Fibroblast of the conjunctiva (primary cell): ENCODE results near the gene WNT3A.

Source experiments
- DNase-seq: peaks from one replicate; pipeline ENCODE4 v3.0.0-alpha.2; 2010; ENCODE audit warnings: low read depth

The WNT3A gene

DNA sequence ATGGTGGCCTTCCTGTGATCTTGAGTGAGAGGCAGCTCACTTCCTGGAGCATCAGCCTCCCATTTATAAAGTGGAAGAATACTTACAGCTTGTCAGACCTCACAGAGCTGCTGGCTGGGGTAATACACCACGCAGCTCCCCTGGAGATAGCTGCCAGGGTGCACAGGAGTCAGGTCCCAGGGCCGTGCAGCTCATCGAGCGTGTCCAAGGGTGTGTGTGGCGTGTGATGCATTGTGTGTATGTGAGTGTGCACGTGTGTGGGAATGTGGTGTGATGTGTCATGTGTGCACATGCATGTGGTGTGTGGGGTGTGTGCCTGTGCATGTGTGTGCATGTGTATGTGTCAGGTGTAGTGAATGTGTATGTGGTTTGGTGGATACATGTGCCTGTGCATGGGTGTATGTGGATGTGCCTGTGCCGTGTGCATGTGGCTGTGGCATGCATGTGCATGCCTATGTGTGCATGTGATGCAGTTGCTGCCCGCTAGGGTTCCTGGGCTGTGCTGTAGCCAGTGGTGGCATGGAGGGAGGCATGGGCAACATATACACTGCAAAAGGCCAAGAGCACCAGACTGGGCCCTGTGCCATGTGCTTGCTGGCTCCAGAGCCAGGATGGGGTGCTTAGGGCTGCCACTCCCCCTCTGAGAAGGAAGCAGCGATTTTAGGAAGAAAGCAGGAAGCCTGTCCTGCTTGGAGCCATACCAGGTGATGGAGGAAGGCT lies 24.6 kb downstream of the WNT3A start:
- DNase-seq = no peak

DNA sequence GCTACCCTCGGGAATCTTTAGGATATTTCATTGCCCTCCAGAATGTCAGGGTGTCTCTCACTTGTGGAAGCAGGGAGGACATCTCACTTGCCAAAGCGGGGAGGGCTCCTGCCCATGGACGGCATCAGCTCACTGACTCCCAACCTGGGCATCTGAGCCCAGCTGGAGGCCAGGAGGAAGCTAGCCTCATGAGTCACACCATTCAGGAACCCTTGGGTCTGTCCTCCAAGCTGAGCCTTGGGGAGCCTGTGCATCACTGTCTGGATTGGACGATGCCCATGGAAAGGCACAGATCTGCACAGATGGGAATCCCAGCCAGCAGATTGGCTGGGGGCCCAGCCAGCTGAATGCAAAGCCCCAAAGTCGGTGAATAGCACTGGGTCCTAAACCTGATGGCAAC lies 25.2 kb downstream of the WNT3A start:
- DNase-seq = no peak

DNA sequence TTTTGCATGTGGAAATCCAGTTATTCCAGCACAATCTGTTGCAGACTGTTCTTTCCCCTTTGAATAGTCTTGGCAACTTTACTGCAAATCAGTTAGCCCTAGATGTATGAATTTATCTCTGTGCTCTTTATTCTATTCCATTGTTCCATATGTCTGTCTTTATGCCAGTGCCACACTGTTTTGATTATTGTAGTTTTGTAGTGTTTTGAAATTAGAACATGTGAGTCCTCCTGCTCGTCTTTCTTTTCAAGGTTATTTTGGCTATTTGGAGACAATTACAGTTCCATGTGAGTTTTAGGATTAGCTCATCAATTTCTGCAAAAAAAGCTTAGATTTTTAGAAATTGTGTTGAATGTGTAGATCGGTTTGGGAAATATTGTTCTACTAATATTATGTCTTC lies 26.6 kb downstream of the WNT3A start:
- no peak for DNase-seq

DNA sequence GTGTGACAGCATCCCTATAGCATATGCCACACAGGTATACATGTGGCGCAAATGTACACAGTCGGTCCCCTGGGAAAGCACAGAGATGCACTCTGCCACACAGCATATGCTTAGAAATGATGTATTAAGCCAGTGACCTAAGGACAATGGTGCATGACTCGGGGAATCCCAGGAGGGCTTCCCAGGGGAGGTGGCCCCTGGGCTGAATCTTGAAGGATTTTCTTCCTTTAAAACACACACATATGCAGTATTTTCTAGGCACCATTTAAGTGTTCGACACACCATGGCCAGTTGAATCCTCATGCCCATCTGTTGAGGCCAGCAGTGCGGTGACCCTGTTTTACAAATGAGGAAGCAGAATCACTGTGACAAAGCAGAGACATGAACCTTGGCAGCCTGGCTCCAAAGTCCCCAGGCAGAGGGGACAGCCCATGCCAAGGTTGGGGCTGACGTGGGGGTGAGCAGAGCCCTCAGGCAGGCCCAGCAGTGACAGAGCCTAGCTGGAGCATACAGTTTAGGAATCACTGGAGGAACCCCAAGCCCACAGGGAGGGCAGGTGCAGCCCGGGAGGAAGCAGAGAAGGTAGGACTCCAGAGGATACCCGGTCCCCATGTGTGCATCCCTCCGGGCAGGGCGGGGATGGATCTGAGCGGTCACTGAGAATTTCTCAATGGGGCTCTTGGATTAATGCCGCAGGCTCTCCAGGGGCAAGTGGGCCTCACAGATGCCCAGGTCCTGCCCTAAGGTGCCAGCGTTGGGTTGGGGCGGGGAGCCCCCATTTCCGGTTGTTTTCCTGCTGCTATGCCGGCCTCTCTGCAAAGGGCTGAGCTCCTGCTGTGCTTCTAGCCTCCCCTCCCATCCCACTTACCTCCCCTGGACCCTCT lies 28.4 kb downstream of the WNT3A start:
- no peak for DNase-seq

DNA sequence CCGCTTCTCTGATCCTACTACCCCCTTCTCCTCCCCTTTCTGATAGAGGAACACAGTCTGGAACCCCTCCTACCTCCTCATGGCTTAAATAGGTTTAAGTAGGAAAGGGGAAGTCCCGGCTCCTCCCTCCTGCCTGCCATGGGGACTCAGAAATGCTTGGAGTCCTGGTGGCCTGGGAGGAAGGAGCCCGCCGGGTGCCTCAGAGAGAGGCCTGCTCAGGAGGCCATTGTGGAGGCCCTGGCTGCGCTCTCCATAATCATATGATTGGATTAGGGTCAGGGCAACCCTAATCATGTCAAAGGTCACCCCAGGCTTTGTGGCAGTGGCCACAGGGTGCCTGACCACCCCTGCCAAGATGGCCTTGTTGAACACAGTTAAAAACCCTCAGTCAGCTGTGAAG lies 29.0 kb downstream of the WNT3A start:
- no peak for DNase-seq

DNA sequence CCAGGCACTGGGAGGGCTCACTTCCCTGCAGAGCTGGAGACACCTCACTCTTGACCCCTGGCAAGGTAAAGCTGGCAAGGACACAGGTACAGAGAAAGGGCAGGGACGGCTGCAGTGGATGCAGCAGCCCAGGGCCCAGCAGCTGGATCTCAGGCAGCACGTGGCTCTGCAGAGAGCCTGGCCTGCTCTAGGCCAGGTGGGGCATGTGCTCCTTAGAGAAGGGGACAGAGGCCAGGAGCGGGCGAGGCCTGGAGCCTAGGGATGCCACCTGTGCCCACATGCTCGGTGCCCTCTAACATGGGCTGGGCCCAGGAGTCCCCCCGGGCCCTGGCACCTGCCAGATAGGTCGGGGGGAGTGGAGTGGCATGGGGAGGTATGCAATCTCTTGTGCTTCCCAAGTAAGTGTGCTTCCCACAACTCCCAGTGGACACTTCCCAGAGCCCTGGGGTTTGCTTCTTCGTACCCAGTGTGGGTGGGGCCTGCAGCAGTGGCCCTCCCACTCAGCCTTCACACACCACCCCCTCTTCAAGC lies 30.0 kb downstream of the WNT3A start:
- no peak for DNase-seq

DNA sequence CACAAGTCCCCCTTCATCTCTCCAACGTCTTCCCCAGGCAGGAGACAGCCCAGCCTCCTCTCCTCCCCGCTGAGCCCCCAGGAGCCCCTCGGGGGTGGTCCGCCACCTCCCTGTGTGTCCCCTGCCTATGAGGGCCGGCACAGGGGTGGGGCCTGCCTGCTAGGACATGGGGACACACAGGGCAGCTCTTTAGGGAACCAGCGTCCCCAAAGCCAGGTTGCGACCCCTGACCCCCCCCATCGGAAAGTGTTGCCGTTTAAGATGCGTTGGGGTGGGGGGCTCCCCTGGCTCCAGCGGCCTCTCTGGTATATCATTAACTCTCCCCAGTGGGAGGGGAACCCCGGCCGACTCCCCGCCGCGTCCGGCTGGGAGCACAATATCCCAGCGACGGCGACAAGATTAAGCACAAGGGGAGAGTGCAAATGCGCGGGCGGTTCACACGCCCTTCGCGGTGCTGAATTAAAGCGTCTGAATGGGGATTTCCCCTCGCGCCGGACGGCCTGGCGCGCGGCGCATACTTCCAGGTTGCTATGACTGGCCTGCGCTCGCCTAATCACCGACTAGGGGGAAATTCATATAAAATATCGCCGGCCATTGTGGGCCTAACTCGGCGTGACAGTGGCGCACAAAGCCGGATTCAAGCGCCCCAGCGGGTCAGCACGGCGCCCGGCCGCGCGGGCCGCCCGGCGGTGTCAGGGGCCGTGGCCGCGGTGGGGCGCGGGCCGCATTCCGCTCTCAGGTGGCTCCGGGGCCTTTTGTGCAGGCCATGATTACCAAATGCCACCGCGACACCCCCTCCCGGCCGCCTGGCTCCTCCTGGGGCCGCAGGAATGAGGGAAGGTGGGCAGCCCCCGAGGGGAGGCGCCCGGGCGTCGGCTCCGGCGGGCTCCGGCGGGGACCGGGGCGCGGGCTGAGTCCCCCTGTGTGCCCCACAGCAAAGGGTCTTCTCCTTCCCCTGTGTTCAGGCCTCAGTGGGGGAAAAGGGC lies 30.9 kb downstream of the WNT3A start:
- no peak for DNase-seq

DNA sequence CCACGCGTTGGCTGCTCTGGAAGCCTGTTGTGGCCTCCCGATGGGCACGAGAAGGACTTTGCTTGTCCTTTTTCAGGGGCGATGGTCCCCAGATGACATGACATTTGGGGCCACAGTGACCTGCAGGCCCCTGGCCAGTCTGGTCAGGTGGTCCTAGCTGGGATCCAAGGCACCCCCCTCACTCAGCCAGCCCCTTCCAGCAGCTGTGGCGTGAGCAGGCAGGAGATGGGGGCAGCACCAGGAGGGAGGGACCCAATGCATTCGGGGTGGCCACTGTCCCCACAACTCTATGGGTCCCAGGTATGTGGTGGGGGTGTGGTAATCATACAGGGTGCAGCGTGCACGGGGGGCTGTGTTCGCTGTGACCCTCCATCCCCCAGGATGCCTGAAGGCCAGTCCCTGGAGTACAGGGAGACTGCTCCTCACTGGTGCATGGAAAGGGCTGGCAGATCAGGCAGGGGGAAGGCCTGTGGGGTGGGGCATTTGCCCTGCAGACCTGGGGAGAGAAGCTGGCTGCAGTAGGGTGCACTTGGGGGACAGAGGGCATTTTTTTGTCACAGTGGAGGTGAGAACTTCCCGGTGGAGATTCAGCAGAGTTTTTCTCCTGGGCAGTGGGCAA lies 31.7 kb downstream of the WNT3A start:
- DNase-seq = no peak

DNA sequence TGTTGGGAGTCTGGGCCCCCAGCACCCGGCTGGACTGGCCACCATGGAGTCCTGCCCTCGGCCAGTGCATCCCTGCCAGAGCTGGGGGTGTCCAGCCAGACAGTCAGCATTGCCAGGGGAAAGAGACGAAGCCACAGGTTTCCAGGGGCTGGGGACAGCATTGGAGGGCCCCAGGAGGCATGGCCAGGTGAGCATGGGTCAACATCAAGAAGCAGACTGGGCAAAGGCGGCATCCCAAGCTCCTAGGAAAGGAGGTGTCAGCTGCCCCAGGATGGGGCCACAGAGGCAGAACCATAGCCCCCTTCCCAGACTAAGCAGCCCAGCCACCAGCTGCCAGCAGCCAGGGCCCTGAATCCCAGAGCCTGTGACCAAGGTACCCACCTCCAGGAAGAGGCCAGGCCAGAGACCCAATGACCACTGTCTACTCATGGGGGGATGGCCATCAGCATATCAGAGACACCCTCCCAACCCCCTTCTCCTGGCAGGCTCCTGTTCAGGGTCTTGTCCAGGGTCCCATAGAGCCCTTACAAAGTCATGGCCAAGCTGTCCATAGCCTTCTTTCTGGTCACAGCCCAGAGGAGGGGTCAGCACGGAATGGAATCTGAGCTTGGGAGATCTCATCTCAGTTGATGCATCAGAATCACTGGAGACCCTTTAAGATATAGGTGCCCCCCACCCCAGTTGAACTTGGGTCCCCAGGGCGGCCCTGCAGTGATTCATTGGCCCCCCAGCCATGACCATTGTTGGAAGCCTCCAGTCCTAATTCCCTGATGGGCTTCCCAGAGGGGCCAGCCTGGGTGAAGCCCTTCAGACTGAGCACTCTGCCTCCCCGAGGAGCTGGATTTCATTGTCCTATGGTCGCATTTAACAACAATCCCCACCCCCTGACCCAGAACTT lies 32.5 kb downstream of the WNT3A start:
- DNase-seq = no peak

DNA sequence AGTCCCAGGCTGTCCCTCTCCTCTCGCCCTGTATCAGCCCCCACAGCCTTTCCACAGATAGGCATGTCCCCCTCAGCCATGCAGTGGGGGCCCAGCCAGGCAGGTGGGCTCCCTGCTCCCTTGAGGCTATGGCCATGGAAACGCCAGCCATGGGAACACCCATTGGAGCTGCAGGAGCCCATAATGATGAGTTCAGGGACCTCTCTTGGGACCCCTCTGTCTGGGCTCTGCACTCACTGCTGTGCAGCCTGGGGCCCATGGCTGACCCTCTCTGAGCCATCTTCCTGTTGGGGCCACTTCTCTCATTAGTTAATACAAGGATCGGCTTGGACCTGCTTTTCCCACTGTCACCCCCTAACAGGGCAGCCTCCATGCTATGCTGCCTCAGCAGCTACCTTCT lies 33.2 kb downstream of the WNT3A start:
- no peak for DNase-seq

DNA sequence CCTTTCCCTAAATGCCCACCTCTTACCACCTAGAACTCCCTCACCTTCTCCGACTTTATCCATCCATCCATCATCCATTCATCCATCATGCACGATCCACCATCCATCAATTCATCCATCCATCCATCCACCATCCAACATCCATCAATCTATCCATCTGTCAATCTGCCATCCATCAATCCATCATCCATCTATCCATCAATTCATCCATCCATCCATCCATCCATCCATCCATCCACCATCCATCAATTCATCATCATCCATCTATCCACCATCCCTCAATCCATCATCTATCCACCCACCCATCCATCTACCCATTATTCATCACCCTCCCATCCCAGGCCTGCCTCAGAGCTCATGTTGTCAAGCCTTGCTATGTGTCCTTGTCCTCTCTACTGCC lies 34.5 kb downstream of the WNT3A start:
- DNase-seq = no peak

DNA sequence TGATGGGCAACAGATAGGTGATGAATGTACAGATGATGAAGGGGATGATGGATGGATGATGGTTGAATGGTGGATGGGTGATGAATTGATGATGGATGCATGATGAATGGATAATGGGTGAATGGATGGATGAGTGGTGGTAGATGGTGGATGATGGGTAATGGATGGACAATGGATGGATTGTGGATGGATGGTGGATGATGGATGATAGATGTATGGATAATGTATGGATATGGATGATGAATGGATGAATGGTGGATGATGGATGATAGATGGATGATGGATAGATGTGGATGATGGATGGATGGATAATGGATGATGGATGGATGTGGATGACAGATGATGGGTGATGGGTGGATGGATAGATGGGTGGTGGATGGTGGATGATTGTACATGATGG lies 35.7 kb downstream of the WNT3A start:
- DNase-seq = no peak

DNA sequence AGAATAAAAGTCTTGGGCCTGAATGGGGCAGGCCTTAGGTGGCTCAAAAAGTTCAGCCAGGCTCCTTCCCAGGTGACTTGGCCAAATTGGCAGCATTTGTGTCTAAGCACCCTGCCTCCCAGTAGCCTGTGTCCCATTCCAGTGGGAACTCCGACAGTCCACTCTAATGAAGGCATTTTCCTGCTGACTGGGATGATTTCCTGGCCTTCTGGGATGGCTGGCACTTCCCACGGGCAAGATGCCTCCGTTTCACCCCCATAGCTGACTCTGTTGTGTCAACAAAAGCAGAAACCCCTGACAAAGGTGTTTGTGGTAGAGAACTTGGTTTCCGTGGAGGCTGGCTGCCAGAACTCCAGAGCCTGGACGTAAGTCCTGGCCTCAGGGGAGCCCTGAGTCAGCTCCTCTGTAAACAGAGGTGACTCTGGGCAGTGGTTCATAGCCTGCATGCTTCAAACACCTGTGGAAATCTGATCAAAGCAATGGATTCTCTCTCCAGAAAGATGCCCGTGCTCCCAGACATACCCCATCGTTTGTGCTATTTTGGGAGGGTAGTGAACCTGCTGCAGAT lies 36.6 kb downstream of the WNT3A start:
- DNase-seq = no peak

DNA sequence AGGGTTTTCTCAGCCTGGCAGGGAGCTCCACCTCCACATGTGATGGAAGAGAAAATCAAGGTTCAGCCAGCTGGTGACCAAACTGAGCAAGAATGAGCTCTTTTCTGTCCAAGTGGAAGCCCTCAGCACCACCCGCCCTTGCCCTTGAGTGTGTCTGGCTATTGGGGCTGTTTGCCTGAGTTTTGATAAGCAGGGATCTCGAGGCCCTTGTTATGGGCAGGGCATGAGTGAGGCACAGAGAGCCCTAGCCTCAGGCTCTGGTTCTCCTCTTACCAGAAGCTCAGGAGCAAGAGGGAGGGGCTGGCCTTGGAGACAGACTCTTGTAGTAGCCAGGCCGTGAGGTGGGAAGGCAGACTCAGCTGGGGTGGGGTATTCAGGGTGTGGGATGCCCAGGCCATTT lies 38.2 kb downstream of the WNT3A start:
- DNase-seq = no peak

DNA sequence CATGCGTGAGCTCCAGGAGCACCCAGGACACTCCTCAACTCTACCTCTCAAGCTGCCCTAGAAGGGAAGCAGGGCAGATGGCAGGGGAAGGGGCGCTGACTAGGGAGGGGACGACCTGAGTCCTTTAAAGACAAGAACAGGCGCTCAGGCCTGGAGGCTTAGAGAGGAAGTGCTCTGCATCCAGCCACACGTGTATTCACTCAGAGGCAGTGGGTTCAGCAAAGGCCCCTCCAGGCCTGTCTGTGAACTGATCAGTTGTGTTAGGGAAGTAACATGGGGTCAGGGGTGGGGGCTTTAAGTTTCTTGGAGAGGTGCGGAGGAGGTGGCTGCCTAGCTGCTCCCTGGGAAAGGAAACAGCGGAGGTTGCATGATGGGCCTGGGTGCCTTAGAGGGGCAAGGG lies 38.6 kb downstream of the WNT3A start:
- no peak for DNase-seq

DNA sequence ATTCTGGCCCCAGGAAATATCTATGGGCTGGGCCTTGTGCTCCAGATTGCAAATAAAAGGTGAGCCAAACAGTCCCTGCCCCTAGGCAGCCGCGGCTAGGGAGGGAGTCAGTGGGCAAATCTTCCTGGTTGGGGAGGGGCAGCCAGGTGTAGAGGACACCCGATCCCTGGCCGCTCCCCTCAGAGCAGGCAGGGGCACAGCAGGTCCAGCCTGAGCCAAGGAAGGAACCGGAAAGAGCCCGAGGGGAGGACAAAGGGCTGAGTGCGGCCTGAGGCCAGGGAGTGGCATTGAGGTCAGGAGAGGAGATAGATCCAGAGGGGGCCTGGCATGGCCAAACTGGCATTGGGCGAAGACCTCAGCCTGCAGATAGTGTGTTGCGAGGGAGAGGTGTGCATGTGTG lies 39.1 kb downstream of the WNT3A start:
- DNase-seq = no peak

DNA sequence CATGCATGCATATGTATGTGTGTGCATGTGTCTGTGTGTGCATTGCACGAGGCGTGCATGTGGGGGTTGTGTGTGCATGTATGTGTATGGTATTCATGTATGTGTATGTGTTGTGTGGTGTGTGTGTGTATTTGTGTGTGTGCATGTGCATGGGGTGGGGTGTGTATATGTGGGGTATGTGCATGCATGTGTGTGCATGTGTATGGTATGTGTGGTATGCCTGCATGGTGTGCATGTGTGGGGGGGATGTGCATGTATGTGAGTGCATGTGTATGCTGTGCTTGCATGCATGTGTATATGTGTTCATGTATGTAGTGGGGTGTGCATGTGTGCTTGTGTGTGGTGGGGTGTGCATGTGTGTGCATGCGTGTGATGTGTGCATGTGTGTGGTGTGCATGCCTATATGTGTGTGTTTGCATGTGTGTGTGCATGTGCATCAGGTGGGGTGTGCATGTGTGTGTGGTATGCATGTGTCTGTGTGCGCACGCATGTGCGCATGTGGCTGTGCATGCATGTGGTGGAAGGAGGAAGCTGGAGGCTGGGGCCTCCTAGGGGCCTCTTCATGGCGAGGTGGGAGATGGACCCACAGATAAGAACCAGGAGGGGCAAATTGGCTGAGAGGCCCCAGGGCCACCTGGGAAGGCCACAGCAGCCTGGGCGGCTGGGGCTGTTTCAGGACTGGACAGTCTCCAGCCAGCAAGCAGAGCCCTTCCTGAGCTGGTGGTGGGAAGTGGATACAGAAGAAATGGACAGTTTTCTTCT lies 39.8 kb downstream of the WNT3A start:
- DNase-seq = no peak

DNA sequence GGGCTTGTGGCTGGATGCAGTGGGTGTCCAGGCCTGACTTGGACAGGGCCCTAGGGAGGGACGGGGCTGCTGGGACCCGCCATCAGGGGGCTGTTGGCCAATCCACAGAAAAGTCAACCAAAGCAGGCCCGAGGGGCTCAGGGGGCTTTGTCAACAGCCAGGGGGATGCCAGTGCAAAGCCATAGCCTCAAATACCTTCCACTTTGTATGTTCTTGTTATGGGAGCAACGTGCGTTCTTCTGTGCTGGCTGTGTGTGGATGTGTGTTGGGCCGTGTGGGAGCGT lies 40.3 kb downstream of the WNT3A start:
- DNase-seq = no peak

DNA sequence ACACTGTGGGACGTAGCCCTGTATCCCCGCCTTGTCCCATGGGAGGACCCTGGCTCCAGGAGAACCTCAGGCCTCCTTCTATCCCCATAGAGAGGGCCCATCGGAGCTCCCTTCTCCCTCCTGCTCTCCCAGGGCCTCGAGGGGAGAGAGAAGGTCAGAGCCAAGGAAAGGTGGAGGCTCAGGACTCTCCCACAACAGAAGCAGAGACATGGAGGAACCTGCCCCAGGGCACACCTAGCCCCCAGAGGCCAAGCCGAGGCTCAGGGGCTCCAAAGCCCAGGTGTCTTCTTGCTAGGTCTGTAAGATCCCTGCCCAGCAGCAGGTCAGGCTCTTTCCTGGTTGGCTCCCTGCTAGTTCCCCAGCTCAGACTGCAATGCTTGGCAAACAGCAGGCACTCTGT lies 41.3 kb downstream of the WNT3A start:
- DNase-seq = no peak
